Smooth muscle cell (in vitro differentiated cells): Measurements from ENCODE around the gene CLDN34. TPM values are rescaled to one million over a fixed set of nuclear protein-coding genes. Genes with fewer than 3 reads are reported as not detected.

Experiments
- DNase-seq: peaks from one replicate; lab custom pipeline; 2025; ENCODE audit not compliant: unreplicated experiment; lab: John Stamatoyannopoulos, UW
- H2AFZ ChIP-seq: fragments of 200-600 bp; sonication (generic); 2 replicates; pipeline ENCODE4 v1.6.0; 2016; ENCODE audit warnings: antibody characterized with exemption, low read depth, mild to moderate bottlenecking
- H3F3A ChIP-seq: fragments of 200-600 bp; sonication (generic); 2 replicates; pipeline ENCODE4 v1.6.0; 2017; ENCODE audit warnings: antibody characterized with exemption, low read depth
- H3K27ac ChIP-seq: fragments of 200-600 bp; sonication (generic); 2 replicates; pipeline ENCODE4 v1.5.1; 2016; ENCODE audit warnings: low read depth, mild to moderate bottlenecking
- H3K27me3 ChIP-seq: fragments of 200-600 bp; sonication (generic); 2 replicates; pipeline ENCODE4 v1.6.1; 2016; ENCODE audit warnings: low read depth, mild to moderate bottlenecking
- H3K36me3 ChIP-seq: fragments of 200-600 bp; sonication (generic); 2 replicates; pipeline ENCODE4 v1.5.1; 2016; ENCODE audit warnings: low read depth
- H3K4me1 ChIP-seq: fragments of 200-600 bp; sonication (generic); 2 replicates; pipeline ENCODE4 v1.5.1; 2016; ENCODE audit warnings: low read depth
- H3K4me2 ChIP-seq: fragments of 200-600 bp; sonication (generic); 2 replicates; pipeline ENCODE4 v1.6.0; 2016; ENCODE audit warnings: mild to moderate bottlenecking
- H3K4me3 ChIP-seq: fragments of 200-600 bp; sonication (generic); 2 replicates; pipeline ENCODE4 v1.5.1; 2016; ENCODE audit warnings: mild to moderate bottlenecking
- H3K79me2 ChIP-seq: fragments of 200-600 bp; sonication (generic); 2 replicates; pipeline ENCODE4 v1.6.0; 2016; ENCODE audit warnings: low read depth, mild to moderate bottlenecking
- H3K9ac ChIP-seq: fragments of 200-600 bp; sonication (generic); 2 replicates; pipeline ENCODE4 v1.6.0; 2016; ENCODE audit warnings: low read depth
- H3K9me3 ChIP-seq: fragments of 200-600 bp; sonication (generic); replicated peaks from 2 replicates; pipeline ENCODE4 v1.5.1; 2016; ENCODE audit warnings: low read depth
- H4K20me1 ChIP-seq: fragments of 200-600 bp; sonication (generic); 2 replicates; pipeline ENCODE4 v1.6.0; 2016; ENCODE audit warnings: low read depth
- CTCF ChIP-seq: fragments of 200-600 bp; sonication (generic); IDR thresholded peaks from 2 replicates; pipeline ENCODE4 v1.5.1; 2017; ENCODE audit warnings: borderline replicate concordance, mild to moderate bottlenecking, antibody characterized with exemption; ENCODE audit not compliant: insufficient read depth, poor library complexity, severe bottlenecking
- WGBS: methylation state at CpG from one replicate; pipeline ENCODE4 v1.1.7; 2016; ENCODE audit warnings: low lambda C conversion rate; 5-methylcytosine and 5-hydroxymethylcytosine counted together
- polyA plus RNA-seq: library from polyadenylated mRNA; unstranded; fragments of >200 nt; fragmentation: Nextera tagmentation; extraction: Ambion mirVana; gene quantifications from 2 replicates; pipeline ENCODE4 v1.2.1, GENCODE V29; 2016
- total RNA-seq: library from RNA; depleted of rRNA; stranded (reverse); fragments of >200 nt; gene quantifications from 2 replicates; pipeline ENCODE4 v1.2.3, GENCODE V29; 2014

CLDN34 gene
- total and polyA plus RNA-seq, 2 experiments from 2014 or later: 1.0 TPM; not detected in 1

- Histone ChIP-seq H3K9me3 (no peaks in the 10 kb centered on the region), H2AFZ (no peak overlapping the region), H3K4me1 (no peaks in the 10 kb centered on the region), H3K36me3 (no peaks in the 10 kb centered on the region), H3K27ac (no peak overlapping the region), H3K79me2 (no peaks in the 10 kb centered on the region), H3K4me2 (no peak overlapping the region), H3K4me3 (no peak overlapping the region), H3F3A (no peaks in the 10 kb centered on the region), H4K20me1 (no peaks in the 10 kb centered on the region), H3K9ac (no peak overlapping the region), H3K27me3 (no peaks in the 10 kb centered on the region)
- 79% methylated on average over 8 of the region's 8 CpGs for WGBS
- no peak for DNase-seq
- no peak for TF ChIP-seq CTCF
Observed at GRCh38 chrX:9937761-9938160, 29.4 kb upstream of the CLDN34 start.

GRCh38 chrX:9938516-9938915 is 28.6 kb upstream of the CLDN34 start:
- no peaks in the 10 kb centered on the region for H3K79me2 ChIP-seq
- H3F3A ChIP-seq: no peaks in the 10 kb centered on the region
- no peak overlapping the region for H3K4me3 ChIP-seq
- 83% methylated on average over 7 of the region's 7 CpGs for WGBS
- no peaks in the 10 kb centered on the region for H3K36me3 ChIP-seq
- no peak overlapping the region for H3K27ac ChIP-seq
- H3K4me2 ChIP-seq: no peak overlapping the region
- no peak for TF ChIP-seq CTCF
- no peak overlapping the region for H2AFZ ChIP-seq
- H3K27me3 ChIP-seq: no peaks in the 10 kb centered on the region
- H3K9ac ChIP-seq: no peak overlapping the region
- no peaks in the 10 kb centered on the region for H3K4me1 ChIP-seq
- DNase-seq: no peak
- no peaks in the 10 kb centered on the region for H3K9me3 ChIP-seq
- no peaks in the 10 kb centered on the region for H4K20me1 ChIP-seq

DNA sequence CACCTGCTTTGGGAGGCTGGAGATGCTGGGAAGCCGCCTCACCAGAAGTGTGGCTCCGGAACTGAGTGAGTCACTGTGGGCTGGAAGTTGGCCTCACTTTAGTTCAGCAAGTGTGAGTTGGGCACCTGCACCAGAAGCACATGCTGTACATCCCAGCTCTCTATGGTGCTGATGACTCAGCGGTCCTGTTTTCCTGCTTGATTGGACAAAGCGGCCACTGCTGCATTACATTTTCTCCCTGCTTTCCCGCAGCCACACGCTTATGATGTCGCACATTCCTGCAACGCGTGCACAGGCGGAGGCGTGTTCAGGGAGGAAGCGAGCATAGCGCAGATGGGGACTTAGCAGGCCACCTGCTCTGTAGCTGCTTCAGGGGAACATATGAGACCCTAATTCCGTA is 26.7 kb upstream of the CLDN34 start:
- Histone ChIP-seq H2AFZ (no peak overlapping the region), H3K9me3 (no peaks in the 10 kb centered on the region), H3K27me3 (no peaks in the 10 kb centered on the region), H3K4me1 (no peaks in the 10 kb centered on the region), H3K36me3 (no peaks in the 10 kb centered on the region), H3K79me2 (no peaks in the 10 kb centered on the region), H3K4me3 (no peak overlapping the region), H3F3A (no peaks in the 10 kb centered on the region), H4K20me1 (no peaks in the 10 kb centered on the region), H3K9ac (no peak overlapping the region), H3K4me2 (no peak overlapping the region), H3K27ac (no peak overlapping the region)
- TF ChIP-seq CTCF: no peak
- DNase-seq: no peak
- 84% methylated on average over 14 of the region's 14 CpGs for WGBS

DNA sequence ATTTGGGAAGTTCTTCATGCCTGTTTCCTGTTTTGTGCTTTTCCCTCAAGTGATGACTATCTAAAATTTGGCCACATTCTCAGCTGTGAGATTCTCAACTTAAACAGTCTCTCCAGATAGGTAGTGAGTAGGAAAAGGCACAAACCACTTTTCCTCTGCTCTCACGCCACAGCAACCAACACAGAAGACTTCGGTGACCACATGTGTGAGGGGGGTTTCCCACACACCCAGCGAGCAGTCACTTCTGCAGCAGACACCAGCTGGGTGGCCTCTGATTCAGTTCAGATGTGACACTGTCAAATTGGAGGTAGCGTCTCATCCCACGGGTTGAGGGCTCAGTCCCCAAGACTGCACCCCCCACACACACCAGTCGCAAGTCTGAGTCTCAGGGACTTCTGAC is 25.1 kb upstream of the CLDN34 start:
- Histone ChIP-seq H3K27ac (no peak overlapping the region), H3K4me1 (no peaks in the 10 kb centered on the region), H3K9ac (no peak overlapping the region), H2AFZ (no peak overlapping the region), H3K79me2 (no peaks in the 10 kb centered on the region), H3K4me3 (no peak overlapping the region), H3K36me3 (no peaks in the 10 kb centered on the region), H3K4me2 (no peak overlapping the region), H3F3A (no peaks in the 10 kb centered on the region), H4K20me1 (no peaks in the 10 kb centered on the region), H3K9me3 (no peaks in the 10 kb centered on the region), H3K27me3 (no peaks in the 10 kb centered on the region)
- DNase-seq: no peak
- WGBS: 79% methylated on average over 6 of the region's 6 CpGs
- TF ChIP-seq CTCF: no peak
